ENCODE measurements around the gene EARS2. TPM values are rescaled to one million over a fixed set of nuclear protein-coding genes. Genes with fewer than 3 reads are reported as not detected.
"Not testable (repeated sequence)": the region's sequence is repeated elsewhere in the genome, so short reads cannot be mapped to it uniquely, and the experiment has no call there.

Gene EARS2
- total RNA-seq, 1 experiment from 2014 or later = 34.9 TPM

DNA sequence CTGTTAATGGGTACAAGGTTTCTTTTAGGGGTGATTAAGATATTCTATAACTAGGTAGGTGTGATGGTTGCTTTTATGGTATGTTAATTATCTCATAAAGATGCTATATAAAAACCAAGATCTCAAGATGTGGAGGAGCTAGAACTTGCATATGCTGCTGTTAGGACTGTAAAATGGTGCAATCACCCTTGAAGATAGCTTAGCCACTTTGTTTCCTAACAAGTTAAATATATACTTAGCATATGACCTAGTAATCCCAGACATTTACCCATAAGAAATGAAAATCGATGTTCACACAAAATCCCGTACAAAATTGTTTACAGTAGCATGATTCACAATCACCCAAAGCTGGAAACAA lies 71.9 kb downstream of the EARS2 start:
- CTCF ChIA-PET = no interaction called here
- Histone ChIP-seq H3K9me3 (ENCODE audit: insufficient read depth, low read depth) (no peaks in the 10 kb centered on the region), H3K79me2 (ENCODE audit: low read depth) (no peaks in the 10 kb centered on the region), H3K36me3 (ENCODE audit: low read depth) (peaks cover 22% of the 10 kb centered on the region; the same call in 1 of the 2 replicates), H4K20me1 (ENCODE audit: insufficient read depth) (no peaks in the 10 kb centered on the region), H3K4me1 (replicated peaks; ENCODE audit: insufficient read depth) (no peaks in the 10 kb centered on the region), H2AFZ (no peak overlapping the region), H3F3A (ENCODE audit: insufficient read depth, low read depth) (no peaks in the 10 kb centered on the region), H3K4me2 (no peak overlapping the region), H3K27ac (no peak overlapping the region), H3K4me3 (no peak overlapping the region), H3K27me3 (ENCODE audit: insufficient read depth, low read depth) (no peaks in the 10 kb centered on the region), H3K9me2 (ENCODE audit: insufficient read depth) (no peaks in the 10 kb centered on the region)
- POLR2A ChIA-PET (ENCODE audit: unreplicated experiment) = no interaction called here
- TF ChIP-seq, protein P1, sequence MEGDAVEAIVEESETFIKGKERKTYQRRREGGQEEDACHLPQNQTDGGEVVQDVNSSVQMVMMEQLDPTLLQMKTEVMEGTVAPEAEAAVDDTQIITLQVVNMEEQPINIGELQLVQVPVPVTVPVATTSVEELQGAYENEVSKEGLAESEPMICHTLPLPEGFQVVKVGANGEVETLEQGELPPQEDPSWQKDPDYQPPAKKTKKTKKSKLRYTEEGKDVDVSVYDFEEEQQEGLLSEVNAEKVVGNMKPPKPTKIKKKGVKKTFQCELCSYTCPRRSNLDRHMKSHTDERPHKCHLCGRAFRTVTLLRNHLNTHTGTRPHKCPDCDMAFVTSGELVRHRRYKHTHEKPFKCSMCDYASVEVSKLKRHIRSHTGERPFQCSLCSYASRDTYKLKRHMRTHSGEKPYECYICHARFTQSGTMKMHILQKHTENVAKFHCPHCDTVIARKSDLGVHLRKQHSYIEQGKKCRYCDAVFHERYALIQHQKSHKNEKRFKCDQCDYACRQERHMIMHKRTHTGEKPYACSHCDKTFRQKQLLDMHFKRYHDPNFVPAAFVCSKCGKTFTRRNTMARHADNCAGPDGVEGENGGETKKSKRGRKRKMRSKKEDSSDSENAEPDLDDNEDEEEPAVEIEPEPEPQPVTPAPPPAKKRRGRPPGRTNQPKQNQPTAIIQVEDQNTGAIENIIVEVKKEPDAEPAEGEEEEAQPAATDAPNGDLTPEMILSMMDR (conservative IDR thresholded peaks at IDR 0.05) = no peak
- TF ChIP-seq EZH2 (IDR thresholded peaks at IDR 0.05; ENCODE audit: low read depth) = no peak
- intact Hi-C loops (cut with micrococcal nuclease; ENCODE audit: unreplicated experiment) = no loop called here
- no peak for DNase-seq
- BruUV-seq (replicated peaks) = no TSS peak

GRCh38 chr16:23484510-23485256 lies 72.5 kb downstream of the EARS2 start:
- H2AFZ ChIP-seq = no peak overlapping the region
- ChIA-PET POLR2A (ENCODE audit: unreplicated experiment) (no interaction called here), CTCF (no interaction called here)
- no peak overlapping the region for H3K4me2 ChIP-seq
- no peaks in the 10 kb centered on the region for H3K9me3 ChIP-seq (ENCODE audit: insufficient read depth, low read depth)
- no peaks in the 10 kb centered on the region for H3F3A ChIP-seq (ENCODE audit: insufficient read depth, low read depth)
- H3K27me3 ChIP-seq (ENCODE audit: insufficient read depth, low read depth) = no peaks in the 10 kb centered on the region
- H3K36me3 ChIP-seq (ENCODE audit: low read depth) = peaks cover 27% of the 10 kb centered on the region; the same call in 1 of the 2 replicates
- H3K4me3 ChIP-seq = no peak overlapping the region
- no peaks in the 10 kb centered on the region for H3K9me2 ChIP-seq (ENCODE audit: insufficient read depth)
- H3K4me1 ChIP-seq (replicated peaks; ENCODE audit: insufficient read depth) = no peaks in the 10 kb centered on the region
- no peaks in the 10 kb centered on the region for H3K79me2 ChIP-seq (ENCODE audit: low read depth)
- H4K20me1 ChIP-seq (ENCODE audit: insufficient read depth) = no peaks in the 10 kb centered on the region
- BruUV-seq (replicated peaks) = no TSS peak
- TF ChIP-seq, protein P1 (conservative IDR thresholded peaks at IDR 0.05) = no peak
- TF ChIP-seq EZH2 (IDR thresholded peaks at IDR 0.05; ENCODE audit: low read depth) = no peak
- no peak for DNase-seq
- H3K27ac ChIP-seq = no peak overlapping the region
- intact Hi-C loops (cut with micrococcal nuclease; ENCODE audit: unreplicated experiment) = no loop called here

DNA sequence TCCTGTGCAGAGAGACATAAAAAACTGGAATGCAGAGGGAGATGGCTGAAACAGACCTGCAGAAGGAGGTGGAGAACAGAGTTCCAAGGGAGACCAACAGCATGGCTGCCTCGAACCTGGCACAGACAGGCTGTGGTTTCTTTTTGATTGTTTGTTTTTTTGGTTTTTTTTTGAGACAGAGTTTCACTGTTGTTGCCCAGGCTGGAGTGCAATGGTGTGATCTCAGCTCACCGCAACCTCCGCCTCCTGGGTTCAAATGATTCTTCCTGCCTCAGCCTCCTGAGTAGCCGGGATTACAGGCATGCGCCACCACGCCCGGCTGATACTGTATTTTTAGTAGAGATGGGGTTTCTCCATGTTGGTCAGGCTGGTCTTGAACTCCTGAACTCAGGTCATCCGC lies 73.7 kb downstream of the EARS2 start:
- DNase-seq; H3K4me2 ChIP-seq; CTCF ChIA-PET; H3K4me1 ChIP-seq (replicated peaks; ENCODE audit: insufficient read depth); intact Hi-C loops (cut with micrococcal nuclease; ENCODE audit: unreplicated experiment); H3K27me3 ChIP-seq (ENCODE audit: insufficient read depth, low read depth); H4K20me1 ChIP-seq (ENCODE audit: insufficient read depth); H3K9me2 ChIP-seq (ENCODE audit: insufficient read depth); H3K27ac ChIP-seq; H3K4me3 ChIP-seq; BruUV-seq (replicated peaks); POLR2A ChIA-PET (ENCODE audit: unreplicated experiment); H3K9me3 ChIP-seq (ENCODE audit: insufficient read depth, low read depth); H3F3A ChIP-seq (ENCODE audit: insufficient read depth, low read depth); H3K79me2 ChIP-seq (ENCODE audit: low read depth); H2AFZ ChIP-seq: not testable (repeated sequence)
- peaks cover 24% of the 10 kb centered on the region; the same call in 1 of the 2 replicates for H3K36me3 ChIP-seq (ENCODE audit: low read depth)

- H3F3A ChIP-seq (ENCODE audit: insufficient read depth, low read depth) = no peaks in the 10 kb centered on the region
- H3K27ac ChIP-seq = no peak overlapping the region
- no TSS peak for BruUV-seq (replicated peaks)
- H3K4me2 ChIP-seq = no peak overlapping the region
- H3K36me3 ChIP-seq (ENCODE audit: low read depth) = peaks cover 20% of the 10 kb centered on the region; the same call in 1 of the 2 replicates
- no peaks in the 10 kb centered on the region for H3K9me2 ChIP-seq (ENCODE audit: insufficient read depth)
- no peaks in the 10 kb centered on the region for H4K20me1 ChIP-seq (ENCODE audit: insufficient read depth)
- H3K79me2 ChIP-seq (ENCODE audit: low read depth) = no peaks in the 10 kb centered on the region
- H3K4me1 ChIP-seq (replicated peaks; ENCODE audit: insufficient read depth) = no peaks in the 10 kb centered on the region
- no peaks in the 10 kb centered on the region for H3K9me3 ChIP-seq (ENCODE audit: insufficient read depth, low read depth)
- CTCF ChIA-PET = no interaction called here
- TF ChIP-seq EZH2 (IDR thresholded peaks at IDR 0.05; ENCODE audit: low read depth) = no peak
- TF ChIP-seq, protein P1 (conservative IDR thresholded peaks at IDR 0.05) = no peak
- H3K4me3 ChIP-seq = no peak overlapping the region
- DNase-seq = no peak
- H2AFZ ChIP-seq = no peak overlapping the region
- POLR2A ChIA-PET (ENCODE audit: unreplicated experiment) = no interaction called here
- no peaks in the 10 kb centered on the region for H3K27me3 ChIP-seq (ENCODE audit: insufficient read depth, low read depth)
- intact Hi-C loops (cut with micrococcal nuclease; ENCODE audit: unreplicated experiment) = no loop called here
These were observed 74.4 kb downstream of the EARS2 start for GRCh38 chr16:23482778-23483177.
